Heart right ventricle (tissue), 16 donors: Measurements from ENCODE around the gene CFAP58. TPM values are rescaled to one million over a fixed set of nuclear protein-coding genes. Genes with fewer than 3 reads are reported as not detected.

Experiments
- ATAC-seq, 8 donors: fragments of 200-7000 bp; cut with Tn5 transposase; one replicate each; pipeline ENCODE4 v1.9.1; 2020; ENCODE audit warnings: mild to moderate bottlenecking in 8 of 8, moderate library complexity in 8 of 8, moderate number of reproducible peaks in 1 of 8
- DNase-seq, 2 donors: peaks; one replicate each; pipeline ENCODE4 v3.0.0-alpha.2; 2020
- H3K27ac ChIP-seq, 10 donors: fragments of 200-600 bp; sonication (generic) in 2 of 10; one replicate each; pipeline versions ENCODE4 v1.5.0 to v1.8.0; 2020 to 2022; ENCODE audit warnings: mild to moderate bottlenecking in 3 of 10
- H3K27me3 ChIP-seq, 7 donors: fragments of 200-600 bp; one replicate each; pipeline ENCODE4 v1.8.0; 2021 to 2022; ENCODE audit warnings: mild to moderate bottlenecking in 2 of 7
- H3K36me3 ChIP-seq, 9 donors: fragments of 200-600 bp; sonication (generic) in 1 of 9; one replicate each; pipeline versions ENCODE4 v1.5.0 to v1.8.0; 2020 to 2022; ENCODE audit warnings: mild to moderate bottlenecking in 2 of 9
- H3K4me1 ChIP-seq, 9 donors: fragments of 200-600 bp; sonication (generic) in 1 of 9; one replicate each; pipeline versions ENCODE4 v1.5.0 to v1.8.0; 2020 to 2022; ENCODE audit warnings: mild to moderate bottlenecking in 4 of 9
- H3K4me3 ChIP-seq, 10 donors: fragments of 200-600 bp; sonication (generic) in 2 of 10; one replicate each; pipeline versions ENCODE4 v1.5.0 to v1.8.0; 2020 to 2022; ENCODE audit warnings: mild to moderate bottlenecking in 7 of 10, moderate library complexity in 2 of 10
- H3K9me3 ChIP-seq, 11 donors: fragments of 200-600 bp in 10 of 11; sonication (generic) in 2 of 11; one replicate each; pipeline versions ENCODE4 v1.5.0 to v1.8.0; 2013 to 2022; ENCODE audit warnings: mild to moderate bottlenecking in 2 of 11, control low read depth in 1 of 11, moderate library complexity in 1 of 11
- WGBS, 2 donors: extraction: QIAGEN DNeasy Blood & Tissue Kit; methylation state at CpG; one replicate each; pipeline ENCODE4 v1.1.7; 2013; ENCODE audit warnings: inconsistent platforms in 1 of 2; 5-methylcytosine and 5-hydroxymethylcytosine counted together
- intact Hi-C, 10 donors: fragments of 100-400 bp; cut with DNase I; formaldehyde crosslinking; loops; one replicate each; pipeline versions ENCODE4 v1.11.1 to v1.14.2; 2022
- polyA plus RNA-seq, 2 donors: library from polyadenylated mRNA; stranded (reverse); fragments of 200-250 nt; gene quantifications; one replicate each; pipeline ENCODE4 v1.2.3, GENCODE V29; 2013
- total RNA-seq, 10 donors: library from RNA; stranded (reverse); fragmentation: NEBNext Ultra II Directional in 3 of 10; extraction: Animal tissue kit (Norgen Biotek cat#: 25700) in 3 of 10; gene quantifications; one replicate each; pipeline versions ENCODE4 v1.2.1 to v1.2.4, GENCODE V29; 2021 to 2023
- TF ChIP-seq, protein P1 (sequence below), 9 donors: fragments of 200-600 bp; sonication (generic) in 2 of 9; IDR thresholded peaks; one replicate each; pipeline versions ENCODE4 v1.5.0 to v1.8.0; 2021 to 2022; ENCODE audit warnings: antibody characterized with exemption in 9 of 9, mild to moderate bottlenecking in 5 of 9, moderate library complexity in 1 of 9
- donor health status: Arrhythmogenic right ventricular cardiomyopathy.
- donor health status: ischemic (EF 13 %, LVEDD 7.1; RV severe dilation, severe dysfunction).
- donor health status: healthy with polysubstance abuse.
- donor health status: DM: no; HTN: yes; CAD: no.
- donor health status: DM: no; HTN: no; CAD: no.
- donor health status: ischemic (EF 25% LVEDD 6.9; RV normal size, moderate dysfunction).
- donor health status: ischemic (EF 25% LVEDD 5.7; RV mildly dilated, moderate dysfunction).
- donor health status: healthy.
- donor health status: DM: yes; HTN: yes; CAD: no.
- donor health status: Ischemic cardiomyopathy.
- donor health status: ischemic (EF 35%, LVEDD 5.7; RV mildly dilated, moderate dysfunction).
- donor health status: nonischemic (EF 11% LVEDD 7.7; RV severe dilation, severe dysfunction).
- donor health status: DM: yes; HTN: yes; CAD: no.
- donor health status: PGD.
- donor health status: ischemic (EF 29% LVEDD 5.4; RV normal size, mild dysfunction).
- donor health status: nonischemic (EF 23%, LVEDD 6.1; RV moderate dilation, normal function).

The CFAP58 gene
- total and polyA plus RNA-seq, 12 donors = 0.58 to 5.8 (median 3.0) TPM

- Histone ChIP-seq H3K4me3 (no peak overlapping the region), H3K27ac (no peak overlapping the region), H3K4me1 (peaks cover 0 to 13% (median 0%) of the 10 kb centered on the region in 9 donors), H3K36me3 (no peaks in the 10 kb centered on the region), H3K27me3 (no peaks in the 10 kb centered on the region), H3K9me3 (peaks cover 0 to 9% (median 0%) of the 10 kb centered on the region in 11 donors)
- DNase-seq = no peak
- intact Hi-C loops = loop anchor here in 1 of 10 donors (10.0 kb wide), 1 partner anchor 201 kb away; no protein-coding TSS in a partner anchor
- WGBS, 2 donors = 79 to 93% methylated on average over 1 of the region's 1 CpG
- TF ChIP-seq, protein P1, sequence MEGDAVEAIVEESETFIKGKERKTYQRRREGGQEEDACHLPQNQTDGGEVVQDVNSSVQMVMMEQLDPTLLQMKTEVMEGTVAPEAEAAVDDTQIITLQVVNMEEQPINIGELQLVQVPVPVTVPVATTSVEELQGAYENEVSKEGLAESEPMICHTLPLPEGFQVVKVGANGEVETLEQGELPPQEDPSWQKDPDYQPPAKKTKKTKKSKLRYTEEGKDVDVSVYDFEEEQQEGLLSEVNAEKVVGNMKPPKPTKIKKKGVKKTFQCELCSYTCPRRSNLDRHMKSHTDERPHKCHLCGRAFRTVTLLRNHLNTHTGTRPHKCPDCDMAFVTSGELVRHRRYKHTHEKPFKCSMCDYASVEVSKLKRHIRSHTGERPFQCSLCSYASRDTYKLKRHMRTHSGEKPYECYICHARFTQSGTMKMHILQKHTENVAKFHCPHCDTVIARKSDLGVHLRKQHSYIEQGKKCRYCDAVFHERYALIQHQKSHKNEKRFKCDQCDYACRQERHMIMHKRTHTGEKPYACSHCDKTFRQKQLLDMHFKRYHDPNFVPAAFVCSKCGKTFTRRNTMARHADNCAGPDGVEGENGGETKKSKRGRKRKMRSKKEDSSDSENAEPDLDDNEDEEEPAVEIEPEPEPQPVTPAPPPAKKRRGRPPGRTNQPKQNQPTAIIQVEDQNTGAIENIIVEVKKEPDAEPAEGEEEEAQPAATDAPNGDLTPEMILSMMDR (IDR thresholded peaks at IDR 0.05) = no peak
- no peak for ATAC-seq
These were observed 59.9 kb downstream of the CFAP58 start for GRCh38 chr10:104413528-104413927.

DNA sequence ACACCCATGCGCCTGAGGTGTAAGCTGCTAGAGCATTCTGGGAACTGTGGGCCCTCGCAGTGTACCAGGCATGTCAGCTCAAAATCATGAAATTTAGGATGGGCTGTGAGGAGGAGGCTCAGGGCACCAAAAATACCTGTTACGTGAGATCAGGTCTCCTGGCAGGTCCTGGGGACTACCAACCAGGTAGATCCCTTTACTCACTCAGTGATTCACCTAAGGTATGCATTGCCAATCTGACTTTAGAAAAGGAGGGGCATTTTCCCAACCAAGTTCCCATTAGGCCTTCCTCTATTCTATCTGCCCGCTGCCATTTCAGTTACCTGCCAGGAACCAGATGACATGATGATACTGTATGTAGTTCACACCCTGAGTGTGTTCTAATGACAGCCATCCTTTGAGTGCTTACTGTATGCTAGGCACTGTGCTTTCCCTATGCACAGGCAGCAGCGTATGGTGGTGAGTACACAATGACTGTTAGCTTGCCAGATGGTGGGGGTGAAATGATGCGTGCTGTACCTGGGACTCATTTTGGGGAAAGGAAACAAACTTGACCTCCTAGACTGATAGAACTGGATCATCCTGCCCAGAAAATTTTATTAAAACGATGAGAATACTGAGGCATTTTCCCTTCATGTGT lies 62.0 kb downstream of the CFAP58 start:
- Histone ChIP-seq H3K27ac (no peak overlapping the region), H3K36me3 (no peaks in the 10 kb centered on the region), H3K27me3 (no peaks in the 10 kb centered on the region), H3K4me1 (peaks cover 0 to 13% (median 0%) of the 10 kb centered on the region in 9 donors), H3K9me3 (peaks cover 0 to 9% (median 0%) of the 10 kb centered on the region in 11 donors), H3K4me3 (no peak overlapping the region)
- DNase-seq (no peak), ATAC-seq (no peak)
- intact Hi-C loops = loop anchor here in 1 of 10 donors (10.0 kb wide), 1 partner anchor 199 kb away; no protein-coding TSS in a partner anchor
- TF ChIP-seq, protein P1 (IDR thresholded peaks at IDR 0.05) = no peak
- WGBS, 2 donors = 78 to 88% methylated on average over 7 of the region's 7 CpGs

GRCh38 chr10:104416851-104417250 lies 63.2 kb downstream of the CFAP58 start:
- DNase-seq (no peak), ATAC-seq (no peak)
- Histone ChIP-seq H3K27ac (no peak overlapping the region), H3K4me3 (no peak overlapping the region), H3K27me3 (no peaks in the 10 kb centered on the region), H3K4me1 (peaks cover 0 to 13% (median 0%) of the 10 kb centered on the region in 9 donors), H3K9me3 (peaks cover 0 to under 1% (median 0%) of the 10 kb centered on the region in 11 donors), H3K36me3 (no peaks in the 10 kb centered on the region)
- intact Hi-C loops = loop anchor here in 1 of 10 donors (10.0 kb wide), 1 partner anchor 198 kb away; no protein-coding TSS in a partner anchor
- 76 to 85% methylated on average over 1 of the region's 1 CpG for WGBS, 2 donors
- TF ChIP-seq, protein P1 (IDR thresholded peaks at IDR 0.05) = no peak

DNA sequence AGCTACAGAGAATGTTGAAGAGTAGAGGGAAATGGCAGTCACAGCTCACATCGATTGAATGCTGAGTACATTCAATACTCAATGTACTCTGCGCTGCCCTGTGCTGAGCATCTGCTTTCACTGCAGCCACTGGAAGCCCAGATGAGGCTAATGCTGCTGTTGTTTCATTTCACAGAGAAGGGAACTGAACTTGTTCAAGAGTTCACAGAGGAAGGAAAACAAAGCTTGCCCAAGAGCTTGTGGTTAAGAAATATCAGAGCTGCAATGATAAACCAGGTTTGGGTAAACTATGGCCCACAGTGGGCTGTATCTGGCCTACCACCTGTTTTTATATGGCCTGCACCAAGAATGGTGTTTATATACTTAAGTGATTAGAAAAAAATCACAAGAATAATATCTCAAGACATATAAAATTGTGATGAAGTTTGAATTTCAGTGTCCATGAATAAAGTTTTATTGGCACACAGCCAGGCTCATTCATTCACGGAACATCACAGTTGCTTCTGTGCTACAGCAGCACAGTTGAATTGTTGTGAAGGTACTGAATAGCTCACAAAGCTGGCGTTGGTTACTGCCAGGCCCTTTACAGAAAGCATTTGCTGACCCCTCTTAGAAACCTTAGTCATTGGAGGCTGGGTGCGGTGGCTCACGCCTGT lies 64.1 kb downstream of the CFAP58 start:
- Histone ChIP-seq H3K4me3 (no peak overlapping the region), H3K9me3 (no peaks in the 10 kb centered on the region), H3K4me1 (peaks cover 0 to 13% (median 0%) of the 10 kb centered on the region in 9 donors), H3K27ac (peak overlapping the region in 1 of 10 donors; percentile 42), H3K36me3 (no peaks in the 10 kb centered on the region), H3K27me3 (no peaks in the 10 kb centered on the region)
- intact Hi-C loops = loop anchor here in 1 of 10 donors (10.0 kb wide), 1 partner anchor 197 kb away; no protein-coding TSS in a partner anchor
- no peak for DNase-seq
- peak in 1 of 8 donors; percentile 22 for ATAC-seq
- WGBS, 2 donors = 87 to 89% methylated on average over 6 of the region's 6 CpGs
- TF ChIP-seq, protein P1 (IDR thresholded peaks at IDR 0.05) = no peak
